Neural cell (in vitro differentiated cells): Measurements from ENCODE around the gene ARHGEF12. TPM values are rescaled to one million over a fixed set of nuclear protein-coding genes. Genes with fewer than 3 reads are reported as not detected.

Experiments used
- H2AFZ ChIP-seq: fragments of 200-600, 300-800 bp; sonication (generic), shearing (Covaris generic); 2 replicates; pipeline ENCODE4 v1.6.0; 2014; ENCODE audit warnings: low read depth, mild to moderate bottlenecking, antibody characterized with exemption, low read length, moderate library complexity
- H3F3A ChIP-seq: fragments of 200-600 bp; shearing (Covaris generic); 2 replicates; pipeline ENCODE4 v1.6.1; 2016; ENCODE audit warnings: mild to moderate bottlenecking, moderate library complexity, mixed read lengths, antibody characterized with exemption, low read length; ENCODE audit not compliant: insufficient read depth, poor library complexity, severe bottlenecking
- H3K27ac ChIP-seq: fragments of 200-600, 300-800 bp; sonication (generic), shearing (Covaris generic); 2 replicates; pipeline ENCODE4 v1.5.1; 2014; ENCODE audit warnings: mild to moderate bottlenecking, low read length, moderate library complexity
- H3K27me3 ChIP-seq: fragments of 300-800, 200-600 bp; sonication (generic), shearing (Covaris generic); 2 replicates; pipeline ENCODE4 v1.6.0; 2014; ENCODE audit warnings: mild to moderate bottlenecking, low read depth, low read length, moderate library complexity; ENCODE audit not compliant: insufficient read depth
- H3K36me3 ChIP-seq: fragments of 300-800, 200-600 bp; sonication (generic), shearing (Covaris generic); 2 replicates; pipeline ENCODE4 v1.5.1; 2014; ENCODE audit warnings: mild to moderate bottlenecking, antibody characterized with exemption, low read length, moderate library complexity; ENCODE audit not compliant: insufficient read depth
- H3K4me2 ChIP-seq: fragments of 300-800, 200-600 bp; sonication (generic), shearing (Covaris generic); 2 replicates; pipeline ENCODE4 v1.6.0; 2014; ENCODE audit warnings: mild to moderate bottlenecking, low read length
- H3K4me3 ChIP-seq: fragments of 300-800, 200-600 bp; sonication (generic), shearing (Covaris generic); 2 replicates; pipeline ENCODE4 v1.5.1; 2014; ENCODE audit warnings: mild to moderate bottlenecking, low read length, moderate library complexity
- H3K79me2 ChIP-seq: fragments of 200-600 bp; shearing (Covaris generic); replicated peaks from 2 replicates; pipeline ENCODE4 v1.6.0; 2014; ENCODE audit warnings: mild to moderate bottlenecking, low read length, moderate library complexity; ENCODE audit not compliant: insufficient read depth
- H3K9ac ChIP-seq: fragments of 300-800, 200-600 bp; sonication (generic), shearing (Covaris generic); 2 replicates; pipeline ENCODE4 v1.6.1; 2016; ENCODE audit warnings: mild to moderate bottlenecking, low read length, mixed read lengths
- H3K9me2 ChIP-seq: fragments of 200-600 bp; shearing (Covaris generic); 2 replicates; pipeline ENCODE4 v1.6.1; 2016; ENCODE audit warnings: mild to moderate bottlenecking, low read length, mixed read lengths; ENCODE audit not compliant: insufficient read depth
- H3K9me3 ChIP-seq: fragments of 200-600, 300-800 bp; sonication (generic), shearing (Covaris generic); 2 replicates; pipeline ENCODE4 v1.6.1; 2016; ENCODE audit warnings: mild to moderate bottlenecking, mixed run types, low read length, moderate library complexity, mixed read lengths
- H4K20me1 ChIP-seq: fragments of 200-600 bp; shearing (Covaris generic); 2 replicates; pipeline ENCODE4 v1.6.1; 2016; ENCODE audit warnings: mild to moderate bottlenecking, mixed run types; ENCODE audit not compliant: insufficient read depth
- CTCF ChIP-seq: fragments of 450-650 bp; IDR thresholded peaks from 2 replicates; pipeline ENCODE4 v1.5.1; 2014; ENCODE audit warnings: antibody characterized with exemption, mild to moderate bottlenecking, moderate library complexity; ENCODE audit not compliant: poor library complexity, severe bottlenecking
- EP300 ChIP-seq: fragments of 450-650 bp; conservative IDR thresholded peaks from 2 replicates; pipeline ENCODE4 v1.6.1; 2014; ENCODE audit warnings: antibody characterized with exemption, mild to moderate bottlenecking, moderate library complexity; ENCODE audit not compliant: poor library complexity, severe bottlenecking
- EZH2 ChIP-seq: fragments of 200-600, 300-800 bp; shearing (Covaris generic), sonication (generic); IDR thresholded peaks from 2 replicates; pipeline ENCODE4 v1.6.1; 2014; ENCODE audit warnings: antibody characterized with exemption, low read length, borderline replicate concordance, mild to moderate bottlenecking; ENCODE audit not compliant: insufficient read depth, poor library complexity, severe bottlenecking
- MXI1 ChIP-seq: fragments of 450-650 bp; conservative IDR thresholded peaks from 2 replicates; pipeline ENCODE4 v1.6.1; 2014; ENCODE audit warnings: antibody characterized with exemption, mild to moderate bottlenecking; ENCODE audit not compliant: poor library complexity, severe bottlenecking
- POLR2AphosphoS5 ChIP-seq: IDR thresholded peaks from 2 replicates; pipeline ENCODE4 v1.6.1; 2012
- RAD21 ChIP-seq: fragments of 450-650 bp; conservative IDR thresholded peaks from 2 replicates; pipeline ENCODE4 v1.6.1; 2014; ENCODE audit warnings: antibody characterized with exemption, mild to moderate bottlenecking, moderate library complexity
- REST ChIP-seq: IDR thresholded peaks from 2 replicates; pipeline ENCODE4 v1.6.1; 2012; ENCODE audit warnings: borderline replicate concordance
- SMC3 ChIP-seq: fragments of 450-650 bp; conservative IDR thresholded peaks from 2 replicates; pipeline ENCODE4 v1.6.1; 2014; ENCODE audit warnings: antibody characterized with exemption, mild to moderate bottlenecking, moderate library complexity; ENCODE audit not compliant: poor library complexity
- TAF1 ChIP-seq: IDR thresholded peaks from 2 replicates; pipeline ENCODE4 v1.6.1; 2012; ENCODE audit warnings: low read depth
- polyA plus RNA-seq: library from polyadenylated mRNA; depleted of rRNA; stranded (reverse); fragments of >200 nt; gene quantifications from 2 replicates; pipeline ENCODE4 v1.2.3, GENCODE V29; 2014

Gene ARHGEF12
- polyA plus RNA-seq, 1 donor from 2014 or later = 93.4 TPM

- H3K4me2 ChIP-seq = peak overlapping the region; percentile 71
- TF ChIP-seq POLR2AphosphoS5 (no peak), SMC3 (no peak), REST (no peak), MXI1 (no peak), EP300 (no peak), RAD21 (no peak), TAF1 (no peak), CTCF (no peak), EZH2 (no peak)
- H3K9ac ChIP-seq = peak overlapping the region; percentile 87
- no peak overlapping the region for H2AFZ ChIP-seq
- no peaks in the 10 kb centered on the region for H3K27me3 ChIP-seq
- H3K9me3 ChIP-seq = no peaks in the 10 kb centered on the region
- no peaks in the 10 kb centered on the region for H3K36me3 ChIP-seq
- H3F3A ChIP-seq = peaks cover 5% of the 10 kb centered on the region
- no peaks in the 10 kb centered on the region for H4K20me1 ChIP-seq
- H3K27ac ChIP-seq = no peak overlapping the region
- H3K4me3 ChIP-seq = peak overlapping the region; percentile 81
- no peaks in the 10 kb centered on the region for H3K9me2 ChIP-seq
- H3K79me2 ChIP-seq = peaks cover 6% of the 10 kb centered on the region
Measured at GRCh38 chr11:120326228-120326627, 10.0 kb upstream of the ARHGEF12 start.

GRCh38 chr11:120326845-120327281 is 9.3 kb upstream of the ARHGEF12 start:
- Histone ChIP-seq H3K9me2 (no peaks in the 10 kb centered on the region), H3K9me3 (no peaks in the 10 kb centered on the region), H2AFZ (no peak overlapping the region), H3K4me2 (peak overlapping the region; percentile 71), H3K36me3 (no peaks in the 10 kb centered on the region), H3F3A (peaks cover 5% of the 10 kb centered on the region), H4K20me1 (no peaks in the 10 kb centered on the region), H3K79me2 (peaks cover 6% of the 10 kb centered on the region), H3K9ac (no peak overlapping the region), H3K4me3 (peak overlapping the region; percentile 81), H3K27me3 (no peaks in the 10 kb centered on the region), H3K27ac (no peak overlapping the region)
- TF ChIP-seq MXI1 = no peak
- no peak for TF ChIP-seq EZH2
- no peak for TF ChIP-seq TAF1
- TF ChIP-seq RAD21 = no peak
- no peak for TF ChIP-seq EP300
- TF ChIP-seq REST = no peak
- no peak for TF ChIP-seq SMC3
- TF ChIP-seq POLR2AphosphoS5 = no peak
